SK-N-SH (cell line): ENCODE results near the gene DDX54. TPM values are rescaled to one million over a fixed set of nuclear protein-coding genes. Genes with fewer than 3 reads are reported as not detected.

Experiments
- CTCF ChIA-PET: fragments of 300-600, 350-600 bp; formaldehyde crosslinking; extraction: SDS; loops from one replicate; lab custom pipeline; 2021; lab: Yijun Ruan, JAX
- POLR2A ChIA-PET: fragments of 350-600 bp; sonication (Branson Sonifier 250); formaldehyde crosslinking; extraction: SDS; loops from one replicate; lab custom pipeline; 2020; ENCODE audit warnings: antibody characterized with exemption, inconsistent platforms; lab: Yijun Ruan, JAX
- DNase-seq: peaks from one replicate; pipeline ENCODE4 v3.0.0; 2012
- H2AFZ ChIP-seq: fragments of 200-600 bp; sonication (generic); 2 replicates; pipeline ENCODE4 v1.8.1; 2016; ENCODE audit warnings: antibody characterized with exemption, mild to moderate bottlenecking, low read depth
- H3F3A ChIP-seq: fragments of 200-600 bp; sonication (generic); replicated peaks from 2 replicates; pipeline ENCODE3; 2016; ENCODE audit warnings: antibody characterized with exemption, mild to moderate bottlenecking; ENCODE audit not compliant: insufficient read depth
- H3K27ac ChIP-seq, 2 experiments: fragments of 200-500 bp in 1 of 2; fragments of 200-600 bp in 1 of 2; sonication (Bioruptor generic) in 1 of 2; sonication (generic), shearing (Covaris generic) in 1 of 2; 2 replicates each; pipeline versions ENCODE4 v1.5.1 to v1.6.1; 2014 to 2016; ENCODE audit warnings: low read depth in 2 of 2, inconsistent platforms in 1 of 2, low read length in 1 of 2, mild to moderate bottlenecking in 1 of 2, mixed read lengths in 1 of 2
- H3K27me3 ChIP-seq: fragments of 200-600 bp; sonication (generic), shearing (Covaris generic); 2 replicates; pipeline ENCODE4 v1.6.1; 2016; ENCODE audit warnings: mixed run types; ENCODE audit not compliant: insufficient read depth
- H3K36me3 ChIP-seq, 2 experiments: fragments of 200-500 bp in 1 of 2; fragments of 200-600 bp in 1 of 2; sonication (Bioruptor generic) in 1 of 2; sonication (generic) in 1 of 2; replicated peaks in 1 of 2; 2 replicates each; pipeline versions ENCODE3 to v1.5.1; 2014 to 2016; ENCODE audit warnings: low read length in 1 of 2, mild to moderate bottlenecking in 1 of 2; ENCODE audit not compliant: insufficient read depth in 2 of 2, control insufficient read depth in 1 of 2
- H3K4me1 ChIP-seq, 2 experiments: fragments of 200-500 bp in 1 of 2; fragments of 200-600 bp in 1 of 2; sonication (Bioruptor generic) in 1 of 2; sonication (generic), shearing (Covaris generic) in 1 of 2; 2 replicates each; pipeline versions ENCODE4 v1.5.1 to v1.6.1; 2014 to 2016; ENCODE audit warnings: low read depth in 1 of 2, low read length in 1 of 2, mixed run types in 1 of 2; ENCODE audit not compliant: insufficient read depth in 2 of 2, control insufficient read depth in 1 of 2
- H3K4me2 ChIP-seq: fragments of 200-600 bp; sonication (generic), shearing (Covaris generic); 2 replicates; pipeline ENCODE4 v1.6.1; 2017; ENCODE audit warnings: mixed run types
- H3K4me3 ChIP-seq, 2 experiments: fragments of 200-500 bp in 1 of 2; fragments of 200-600 bp in 1 of 2; sonication (Bioruptor generic) in 1 of 2; sonication (generic), shearing (Covaris generic) in 1 of 2; 2 replicates each; pipeline versions ENCODE4 v1.5.1 to v1.8.1; 2014 to 2016; ENCODE audit warnings: low read depth in 2 of 2, inconsistent platforms in 1 of 2, low read length in 1 of 2, mild to moderate bottlenecking in 1 of 2, mixed read lengths in 1 of 2, moderate library complexity in 1 of 2
- H3K79me2 ChIP-seq: fragments of 200-600 bp; sonication (generic); 2 replicates; pipeline ENCODE4 v1.8.1; 2017; ENCODE audit warnings: mild to moderate bottlenecking; ENCODE audit not compliant: insufficient read depth
- H3K9ac ChIP-seq: fragments of 200-600 bp; sonication (generic); 2 replicates; pipeline ENCODE4 v1.6.1; 2017; ENCODE audit warnings: mixed run types
- H3K9me2 ChIP-seq: fragments of 200-600 bp; sonication (generic); 2 replicates; pipeline ENCODE4 v1.6.1; 2017; ENCODE audit warnings: mixed run types
- H3K9me3 ChIP-seq: fragments of 200-600 bp; sonication (generic); 2 replicates; pipeline ENCODE4 v1.6.1; 2017; ENCODE audit warnings: mixed run types, mild to moderate bottlenecking, moderate library complexity
- H4K20me1 ChIP-seq: fragments of 200-600 bp; sonication (generic); 2 replicates; pipeline ENCODE4 v1.6.1; 2017; ENCODE audit warnings: mild to moderate bottlenecking, mixed run types; ENCODE audit not compliant: insufficient read depth
- CHD2 ChIP-seq: fragments of 150-350 bp; IDR thresholded peaks from 2 replicates; pipeline ENCODE4 v1.6.1; 2018; ENCODE audit warnings: low read length; ENCODE audit not compliant: partially characterized antibody
- ELF1 ChIP-seq: IDR thresholded peaks from 2 replicates; pipeline ENCODE4 v1.4.0; 2012
- EP300 ChIP-seq, 2 experiments: IDR thresholded peaks; 2 replicates each; pipeline versions ENCODE4 v1.4.0 to v1.6.1; 2012; ENCODE audit warnings: borderline replicate concordance in 1 of 2, low read depth in 1 of 2, low read length in 1 of 2
- EZH2phosphoT487 ChIP-seq: fragments of 200-600 bp; sonication (generic); IDR thresholded peaks from 2 replicates; pipeline ENCODE4 v1.6.1; 2017; ENCODE audit warnings: low read depth, mixed run types, mild to moderate bottlenecking, antibody characterized with exemption, moderate library complexity, borderline replicate concordance
- FOSL2 ChIP-seq: IDR thresholded peaks from 2 replicates; pipeline ENCODE4 v1.4.0; 2012; ENCODE audit warnings: low read depth, mild to moderate bottlenecking, moderate library complexity, borderline replicate concordance
- FOXM1 ChIP-seq: IDR thresholded peaks from 2 replicates; pipeline ENCODE4 v1.4.0; 2012; ENCODE audit warnings: low read depth, mild to moderate bottlenecking
- GATA2 ChIP-seq: sonication (generic); formaldehyde crosslinking; IDR thresholded peaks from 2 replicates; pipeline ENCODE4 v1.5.0; 2020; ENCODE audit warnings: mild to moderate bottlenecking, missing genetic modification reagents
- MAX ChIP-seq: IDR thresholded peaks from 2 replicates; pipeline ENCODE4 v1.4.0; 2012; ENCODE audit warnings: low read depth
- RAD21 ChIP-seq: IDR thresholded peaks from 2 replicates; pipeline ENCODE4 v1.6.1; 2012; ENCODE audit warnings: mild to moderate bottlenecking, low read length
- RCOR1 ChIP-seq: fragments of 150-350 bp; IDR thresholded peaks from 2 replicates; pipeline ENCODE4 v1.6.1; 2017; ENCODE audit warnings: antibody characterized with exemption, low read length
- RXRA ChIP-seq: IDR thresholded peaks from 2 replicates; pipeline ENCODE4 v1.4.0; 2012; ENCODE audit warnings: low read depth, mild to moderate bottlenecking, borderline replicate concordance
- SIN3A ChIP-seq: IDR thresholded peaks from 2 replicates; pipeline ENCODE4 v1.6.1; 2012; ENCODE audit warnings: low read depth, mild to moderate bottlenecking, low read length, moderate library complexity, borderline replicate concordance
- TAF1 ChIP-seq: IDR thresholded peaks from 2 replicates; pipeline ENCODE4 v1.6.1; 2012; ENCODE audit warnings: low read depth, mild to moderate bottlenecking, low read length, moderate library complexity, borderline replicate concordance
- TCF12 ChIP-seq: IDR thresholded peaks from 2 replicates; pipeline ENCODE4 v1.4.0; 2012
- TEAD4 ChIP-seq: IDR thresholded peaks from 2 replicates; pipeline ENCODE4 v1.4.0; 2012; ENCODE audit warnings: mild to moderate bottlenecking, borderline replicate concordance; ENCODE audit not compliant: insufficient read depth
- YY1 ChIP-seq: IDR thresholded peaks from 2 replicates; pipeline ENCODE4 v1.4.0; 2012; ENCODE audit warnings: low read depth, mild to moderate bottlenecking
- WGBS: methylation state at CpG from one replicate; pipeline ENCODE4 v1.1.6; 2017; ENCODE audit warnings: low lambda C conversion rate; 5-methylcytosine and 5-hydroxymethylcytosine counted together
- polyA plus RNA-seq, 3 experiments: library from polyadenylated mRNA; depleted of rRNA; stranded (reverse); fragments of >200 nt; gene quantifications; 2 replicates each; pipeline ENCODE4 v1.2.3, GENCODE V29; 2012
- TF ChIP-seq, protein P1 (sequence below): IDR thresholded peaks from 2 replicates; pipeline ENCODE4; 2012
- TF ChIP-seq, protein P2 (sequence below): fragments of 150-350 bp; IDR thresholded peaks from 2 replicates; pipeline ENCODE4 v1.6.1; 2016; ENCODE audit warnings: mild to moderate bottlenecking, low read depth, low read length
- TF ChIP-seq, protein P3 (sequence below): fragments of 200-600 bp; sonication (generic); IDR thresholded peaks from 2 replicates; pipeline ENCODE4 v1.6.1; 2017; ENCODE audit warnings: antibody characterized with exemption, mild to moderate bottlenecking, moderate library complexity

The DDX54 gene
- polyA plus RNA-seq, 1 of the 3 experiments (the other 2 are of a cell fraction): 69.9 TPM

- H2AFZ ChIP-seq: no peak overlapping the region
- H3K79me2 ChIP-seq: no peaks in the 10 kb centered on the region
- H3F3A ChIP-seq: no peaks in the 10 kb centered on the region
- H3K4me1 ChIP-seq: no peaks in the 10 kb centered on the region; a peak in 1 of 4 replicates
- no peaks in the 10 kb centered on the region for H3K36me3 ChIP-seq
- no peaks in the 10 kb centered on the region for H4K20me1 ChIP-seq
- no peak overlapping the region for H3K27ac ChIP-seq
- no peaks in the 10 kb centered on the region for H3K9me2 ChIP-seq
- 65% methylated on average over 8 of the region's 8 CpGs for WGBS
- H3K9me3 ChIP-seq: 0 out of 2 replicates have a peak, but pooled peaks cover 5% of the 10 kb centered on the region
- CTCF ChIA-PET: interaction anchor here (1.3 kb wide), 1 partner anchor 95 kb away, joined by 5 read pairs; no protein-coding TSS in a partner anchor
- TF ChIP-seq RAD21 (no peak), RCOR1 (no peak), FOSL2 (no peak), CHD2 (no peak), EP300 (IDR thresholded peaks at IDR 0.05; ENCODE audit: borderline replicate concordance in 1 of 2, low read depth in 1 of 2, low read length in 1 of 2) (no peak), SIN3A (no peak)
- TF ChIP-seq, protein P1, sequence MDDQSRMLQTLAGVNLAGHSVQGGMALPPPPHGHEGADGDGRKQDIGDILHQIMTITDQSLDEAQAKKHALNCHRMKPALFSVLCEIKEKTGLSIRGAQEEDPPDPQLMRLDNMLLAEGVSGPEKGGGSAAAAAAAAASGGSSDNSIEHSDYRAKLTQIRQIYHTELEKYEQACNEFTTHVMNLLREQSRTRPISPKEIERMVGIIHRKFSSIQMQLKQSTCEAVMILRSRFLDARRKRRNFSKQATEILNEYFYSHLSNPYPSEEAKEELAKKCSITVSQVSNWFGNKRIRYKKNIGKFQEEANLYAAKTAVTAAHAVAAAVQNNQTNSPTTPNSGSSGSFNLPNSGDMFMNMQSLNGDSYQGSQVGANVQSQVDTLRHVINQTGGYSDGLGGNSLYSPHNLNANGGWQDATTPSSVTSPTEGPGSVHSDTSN: no peak
- no peak overlapping the region for H3K9ac ChIP-seq
- POLR2A ChIA-PET: no interaction called here
- H3K27me3 ChIP-seq: no peaks in the 10 kb centered on the region
- H3K4me2 ChIP-seq: no peak overlapping the region
- DNase-seq: no peak
- H3K4me3 ChIP-seq: no peak overlapping the region
Measured at GRCh38 chr12:113143959-113144358, 41.3 kb downstream of the DDX54 start.

DNA sequence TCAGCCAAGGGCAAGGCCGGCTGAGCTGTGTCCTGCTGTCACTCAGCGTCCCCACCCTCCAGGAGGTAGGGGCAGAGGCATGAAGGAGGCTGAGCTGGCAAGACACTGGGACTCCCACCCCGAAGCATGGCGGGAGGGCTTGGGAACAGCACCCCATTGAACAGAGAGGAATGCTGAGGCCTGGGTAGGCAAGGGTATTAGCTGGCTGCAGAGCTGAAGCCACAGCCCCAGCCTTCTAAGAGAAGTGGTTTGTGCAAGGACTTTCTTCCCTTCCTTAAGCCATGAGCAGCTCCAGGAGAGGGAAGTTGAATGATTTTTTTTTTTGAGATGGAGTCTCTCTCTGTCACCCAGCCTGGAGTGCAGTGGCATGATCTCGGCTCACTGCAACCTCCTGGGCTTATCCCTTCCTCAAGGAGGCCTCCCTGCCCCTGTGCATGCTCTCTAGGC, 42.4 kb downstream of the DDX54 start:
- TF ChIP-seq ELF1 (no peak), RAD21 (no peak), RXRA (no peak), TAF1 (no peak), FOXM1 (no peak), YY1 (no peak), RCOR1 (no peak), MAX (no peak), TEAD4 (no peak), GATA2 (no peak), TCF12 (no peak), FOSL2 (no peak), EZH2phosphoT487 (no peak)
- TF ChIP-seq, protein P2, sequence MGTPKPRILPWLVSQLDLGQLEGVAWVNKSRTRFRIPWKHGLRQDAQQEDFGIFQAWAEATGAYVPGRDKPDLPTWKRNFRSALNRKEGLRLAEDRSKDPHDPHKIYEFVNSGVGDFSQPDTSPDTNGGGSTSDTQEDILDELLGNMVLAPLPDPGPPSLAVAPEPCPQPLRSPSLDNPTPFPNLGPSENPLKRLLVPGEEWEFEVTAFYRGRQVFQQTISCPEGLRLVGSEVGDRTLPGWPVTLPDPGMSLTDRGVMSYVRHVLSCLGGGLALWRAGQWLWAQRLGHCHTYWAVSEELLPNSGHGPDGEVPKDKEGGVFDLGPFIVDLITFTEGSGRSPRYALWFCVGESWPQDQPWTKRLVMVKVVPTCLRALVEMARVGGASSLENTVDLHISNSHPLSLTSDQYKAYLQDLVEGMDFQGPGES: no peak
- TF ChIP-seq, protein P3, sequence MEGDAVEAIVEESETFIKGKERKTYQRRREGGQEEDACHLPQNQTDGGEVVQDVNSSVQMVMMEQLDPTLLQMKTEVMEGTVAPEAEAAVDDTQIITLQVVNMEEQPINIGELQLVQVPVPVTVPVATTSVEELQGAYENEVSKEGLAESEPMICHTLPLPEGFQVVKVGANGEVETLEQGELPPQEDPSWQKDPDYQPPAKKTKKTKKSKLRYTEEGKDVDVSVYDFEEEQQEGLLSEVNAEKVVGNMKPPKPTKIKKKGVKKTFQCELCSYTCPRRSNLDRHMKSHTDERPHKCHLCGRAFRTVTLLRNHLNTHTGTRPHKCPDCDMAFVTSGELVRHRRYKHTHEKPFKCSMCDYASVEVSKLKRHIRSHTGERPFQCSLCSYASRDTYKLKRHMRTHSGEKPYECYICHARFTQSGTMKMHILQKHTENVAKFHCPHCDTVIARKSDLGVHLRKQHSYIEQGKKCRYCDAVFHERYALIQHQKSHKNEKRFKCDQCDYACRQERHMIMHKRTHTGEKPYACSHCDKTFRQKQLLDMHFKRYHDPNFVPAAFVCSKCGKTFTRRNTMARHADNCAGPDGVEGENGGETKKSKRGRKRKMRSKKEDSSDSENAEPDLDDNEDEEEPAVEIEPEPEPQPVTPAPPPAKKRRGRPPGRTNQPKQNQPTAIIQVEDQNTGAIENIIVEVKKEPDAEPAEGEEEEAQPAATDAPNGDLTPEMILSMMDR: no peak
- TF ChIP-seq, protein P1: no peak
- 76% methylated on average over 4 of the region's 5 CpGs for WGBS
- no peaks in the 10 kb centered on the region for H3K9me2 ChIP-seq
- no peak overlapping the region for H3K4me2 ChIP-seq
- H3K27ac ChIP-seq: no peak overlapping the region
- H3K79me2 ChIP-seq: no peaks in the 10 kb centered on the region
- H3K9ac ChIP-seq: no peak overlapping the region
- 0 out of 2 replicates have a peak, but pooled peaks cover 5% of the 10 kb centered on the region for H3K9me3 ChIP-seq
- ChIA-PET POLR2A (no interaction called here), CTCF (no interaction called here)
- no peaks in the 10 kb centered on the region; a peak in 1 of 4 replicates for H3K4me1 ChIP-seq
- no peak overlapping the region for H2AFZ ChIP-seq
- no peak overlapping the region for H3K4me3 ChIP-seq
- no peaks in the 10 kb centered on the region for H4K20me1 ChIP-seq
- DNase-seq: no peak
- H3K36me3 ChIP-seq: no peaks in the 10 kb centered on the region
- H3K27me3 ChIP-seq: no peaks in the 10 kb centered on the region
- H3F3A ChIP-seq: no peaks in the 10 kb centered on the region
